NCI-H187 (cell line): Measurements from ENCODE around the gene FAM89B.

Experiments
- DNase-seq, 2 experiments: peaks; one replicate each; lab custom pipeline; 2025; lab: John Stamatoyannopoulos, UW

FAM89B gene

DNA sequence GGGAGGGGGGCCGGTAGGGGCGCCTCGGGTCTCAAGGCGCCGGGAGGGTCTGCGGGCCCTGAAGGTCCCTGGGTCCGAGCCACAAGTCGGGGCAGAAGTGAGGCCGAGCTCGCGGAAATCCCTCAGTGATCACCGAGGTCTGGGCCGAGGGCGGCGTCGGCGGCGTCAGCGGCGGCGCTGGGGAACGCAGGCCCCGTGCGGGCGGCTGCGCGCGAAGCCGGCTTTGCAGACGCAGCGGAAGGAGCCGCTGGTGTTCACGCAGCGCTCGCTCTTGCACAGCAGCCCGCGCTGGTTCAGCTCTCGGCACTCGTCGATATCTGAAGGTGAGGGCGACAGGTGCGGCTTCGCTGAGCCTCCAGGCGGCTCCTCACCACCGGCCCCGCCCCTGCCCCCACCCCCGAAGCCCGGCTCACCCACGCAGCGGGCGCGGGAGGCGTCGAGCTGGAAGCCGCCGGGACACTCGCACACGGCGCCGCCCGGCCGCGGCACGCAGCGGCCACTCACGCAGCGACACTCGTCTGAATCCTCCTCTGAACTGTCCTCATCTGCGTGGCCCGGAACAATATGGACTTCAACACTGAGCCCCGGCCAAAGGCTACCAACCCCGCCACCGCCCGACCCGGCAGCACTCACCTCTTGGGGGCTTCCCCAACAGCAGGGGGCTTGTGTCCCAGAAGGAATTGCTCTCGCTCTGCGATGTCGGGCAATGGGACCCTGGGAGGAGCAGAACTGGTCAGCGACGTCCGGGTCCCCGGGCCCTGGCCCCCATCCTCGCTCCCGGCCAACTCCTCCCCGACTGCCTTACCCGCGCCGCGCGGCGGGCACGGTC, 33.2 kb upstream of the FAM89B start:
- no peak for DNase-seq

- peak in 1 of 2 experiments; percentile 45 for DNase-seq
Observed at GRCh38 chr11:65539744-65540289, 32.5 kb upstream of the FAM89B start.

GRCh38 chr11:65540290-65541092, 31.8 kb upstream of the FAM89B start:
- peak; percentile 83 to 84 for DNase-seq

GRCh38 chr11:65541093-65541982, 31.0 kb upstream of the FAM89B start:
- no peak for DNase-seq

DNA sequence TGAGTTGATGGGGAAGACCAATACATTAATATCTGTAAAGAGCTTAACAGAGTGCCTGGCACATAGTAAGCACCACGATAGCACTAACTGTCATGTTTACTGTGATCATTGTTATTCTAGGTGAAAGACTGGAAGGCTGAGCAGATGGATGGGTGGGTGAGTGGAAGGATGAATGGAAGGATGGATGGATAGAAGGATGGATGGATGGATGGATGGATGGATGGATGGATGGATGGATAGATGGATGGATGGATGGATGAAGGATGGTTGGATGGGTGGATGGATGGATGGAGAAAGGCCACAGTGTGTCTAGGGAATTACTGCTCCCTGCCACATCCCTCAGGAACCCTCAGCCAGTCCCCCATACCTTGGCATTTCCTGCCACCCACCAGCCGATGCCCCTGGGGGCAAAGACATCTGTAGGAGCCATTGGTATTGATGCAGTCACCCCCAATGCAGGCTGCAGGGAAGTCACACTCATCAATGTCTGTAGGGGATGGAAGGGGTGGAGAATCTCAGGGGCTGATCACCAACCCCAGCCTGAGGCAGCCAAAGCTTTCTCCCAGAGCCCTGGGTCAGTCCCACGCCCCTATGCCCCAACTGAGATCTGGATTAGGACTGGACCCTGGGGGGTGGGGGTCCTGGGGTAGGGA, 29.5 kb upstream of the FAM89B start:
- DNase-seq = no peak

DNA sequence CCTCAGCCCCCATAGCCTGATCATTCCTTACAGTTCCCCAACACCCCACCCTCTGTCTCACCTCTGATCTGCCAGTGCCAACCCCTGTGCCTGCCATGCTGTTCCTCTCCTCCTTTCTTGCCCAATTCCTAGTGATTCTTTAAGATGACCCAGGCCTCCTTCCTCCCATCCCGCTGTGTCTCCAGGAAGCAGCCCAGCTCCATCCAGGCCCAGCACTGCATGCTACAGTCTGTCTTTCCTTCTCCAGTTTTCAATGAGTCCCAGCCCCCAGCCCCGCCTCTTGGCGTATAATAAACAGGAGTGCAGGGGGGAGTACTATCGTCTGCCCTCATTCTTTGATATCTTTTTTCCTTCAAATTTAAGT, 26.5 kb upstream of the FAM89B start:
- DNase-seq = no peak

- peak; percentile 78 to 93 for DNase-seq
Observed at GRCh38 chr11:65546217-65546958, 25.9 kb upstream of the FAM89B start.

DNA sequence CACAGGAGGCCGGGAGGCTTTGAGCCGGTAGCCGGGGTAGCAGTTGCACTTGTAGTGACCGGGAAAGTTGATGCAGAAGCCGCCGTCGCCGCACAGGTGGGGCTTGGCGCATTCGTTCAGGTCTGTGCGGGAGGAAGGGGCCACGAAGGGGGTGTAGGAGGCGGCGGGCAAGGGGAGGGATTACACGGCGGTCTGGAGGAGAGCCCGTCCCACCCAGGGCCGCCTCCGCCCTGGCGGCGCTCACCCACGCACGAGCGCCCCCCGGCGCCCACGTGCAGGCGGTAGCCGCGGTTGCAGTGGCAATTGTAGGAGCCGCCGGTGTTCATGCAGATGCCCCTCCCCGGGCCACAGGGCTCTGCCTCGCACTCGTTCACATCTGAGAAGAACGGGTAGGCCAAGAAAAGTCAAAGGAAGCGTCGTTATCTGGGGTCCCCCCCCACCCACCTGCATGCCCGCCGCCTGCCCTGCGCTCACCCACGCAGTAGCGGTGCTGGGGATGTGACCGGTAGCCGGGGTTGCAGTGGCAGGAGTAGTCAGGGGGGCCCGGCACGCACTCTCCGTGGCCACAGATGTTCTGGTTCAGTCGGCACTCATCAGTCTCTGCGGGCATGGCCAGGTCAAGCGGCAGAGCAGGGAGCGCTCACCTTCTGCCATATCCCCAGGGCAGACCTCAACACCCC, 24.8 kb upstream of the FAM89B start:
- no peak for DNase-seq

DNA sequence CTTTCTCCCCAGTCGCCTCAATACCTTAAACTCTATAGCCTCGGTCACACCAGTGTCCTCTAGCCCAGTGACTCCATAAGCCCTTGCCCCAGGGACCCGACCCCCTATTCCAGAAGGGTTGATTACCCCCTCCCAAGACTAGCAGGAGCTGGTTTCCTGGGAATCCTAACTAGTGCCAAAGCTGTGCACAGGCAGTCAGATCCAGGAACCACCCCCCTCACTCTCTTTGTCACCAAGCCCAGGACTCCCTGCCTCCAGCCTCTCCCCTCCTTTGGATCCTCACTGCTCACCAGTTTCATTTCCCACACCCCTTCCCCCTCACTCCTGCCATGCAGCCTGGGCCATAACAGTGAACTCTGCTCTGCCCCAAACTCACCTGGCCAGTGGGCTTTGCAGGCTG, 23.9 kb upstream of the FAM89B start:
- no peak for DNase-seq

- no peak for DNase-seq
Observed at GRCh38 chr11:65549096-65549495, 23.2 kb upstream of the FAM89B start.

- DNase-seq = peak; percentile 40 to 52
Observed at GRCh38 chr11:65551572-65552387, 20.6 kb upstream of the FAM89B start.

DNA sequence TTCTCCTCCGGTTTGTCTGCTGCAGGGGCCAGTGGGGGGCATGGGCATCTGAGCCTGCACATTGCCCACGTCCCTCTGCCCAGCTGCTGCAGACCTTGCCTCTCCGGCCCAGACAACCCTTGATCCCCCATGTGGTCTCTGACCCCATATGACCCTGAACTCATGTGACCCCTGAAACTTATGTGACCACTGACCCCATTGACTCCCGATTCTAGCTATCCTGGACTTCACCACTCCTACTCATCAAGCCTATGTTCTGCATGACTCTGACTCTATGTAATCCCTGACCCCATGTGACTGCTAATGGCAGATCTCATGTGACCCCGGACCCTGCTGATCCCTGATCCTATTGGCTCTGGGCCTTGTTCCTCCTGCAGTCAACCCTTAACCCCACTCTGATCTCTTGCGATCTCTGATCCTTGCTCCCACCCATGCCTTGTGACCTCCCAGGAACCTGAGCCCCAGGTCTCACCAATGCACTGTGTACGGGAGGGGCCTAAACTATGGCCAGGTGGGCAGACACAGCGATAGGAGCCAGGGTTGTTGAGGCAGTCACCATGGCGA, 19.9 kb upstream of the FAM89B start:
- no peak for DNase-seq

- DNase-seq = peak; percentile 27 to 48
Observed at GRCh38 chr11:65553301-65554001, 18.9 kb upstream of the FAM89B start.

GRCh38 chr11:65554057-65554818, 18.1 kb upstream of the FAM89B start:
- no peak for DNase-seq

DNA sequence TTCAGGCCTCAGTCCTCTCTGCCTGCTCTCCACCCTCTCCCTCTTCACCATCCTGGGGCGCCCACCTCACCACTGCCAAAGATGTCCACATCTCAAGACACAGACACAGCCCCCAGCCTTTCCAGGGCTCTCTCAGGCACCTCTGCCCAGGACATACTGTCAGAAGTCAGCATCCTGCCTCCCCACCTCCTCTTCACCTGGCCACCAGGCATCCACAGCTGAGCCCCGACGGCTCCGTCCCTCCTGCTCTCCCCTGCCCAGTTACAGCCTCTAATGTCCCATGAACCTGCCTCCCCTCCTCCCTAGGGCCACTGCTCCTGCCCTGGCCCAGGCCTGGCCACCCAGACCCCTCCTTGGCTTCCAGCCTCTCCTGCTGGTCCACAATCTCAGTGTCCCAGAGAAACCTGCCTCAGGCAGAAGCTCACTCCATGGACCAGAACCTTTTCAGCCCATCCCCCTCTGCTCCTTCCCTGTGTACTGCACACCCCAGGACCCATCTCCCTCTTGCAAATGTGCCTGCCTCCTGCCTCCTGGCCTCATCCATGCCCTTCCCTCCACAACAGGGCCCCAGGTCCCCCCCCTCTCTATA, 17.4 kb upstream of the FAM89B start:
- no peak for DNase-seq

DNA sequence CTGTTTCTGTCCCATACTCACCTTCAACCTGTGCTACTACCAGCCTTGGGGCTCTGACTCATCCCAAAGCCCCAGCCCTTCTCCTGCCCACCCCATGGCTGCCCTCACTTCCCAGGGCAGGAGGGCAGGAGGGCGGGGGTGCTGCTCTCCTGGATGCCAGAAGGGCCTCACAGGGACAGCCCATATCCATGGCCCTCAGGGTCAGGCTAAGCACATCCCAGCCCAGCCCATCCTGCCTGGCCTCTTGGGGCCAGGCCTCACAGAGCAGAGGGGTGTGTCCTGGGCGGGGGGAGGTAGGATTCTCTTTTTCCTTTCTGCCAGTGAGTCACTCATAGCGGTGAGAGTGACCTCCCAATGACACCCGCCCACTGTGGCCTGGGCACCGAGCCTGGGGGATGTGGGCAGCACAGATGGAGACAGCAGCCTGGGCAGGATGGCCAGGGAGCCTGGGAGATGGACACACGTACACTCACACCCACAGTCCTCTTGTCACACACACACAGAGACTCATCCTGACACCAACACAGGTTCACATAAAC, 16.6 kb upstream of the FAM89B start:
- DNase-seq = no peak
